GM23338 (cell line): ENCODE measurements around the gene CYGB. TPM values are rescaled to one million over a fixed set of nuclear protein-coding genes. Genes with fewer than 3 reads are reported as not detected.
"Not testable (repeated sequence)": the region's sequence is repeated elsewhere in the genome, so short reads cannot be mapped to it uniquely, and the experiment has no call there.

Experiments
- ATAC-seq: fragments of 200-7000 bp; cut with Tn5 transposase; 3 replicates; pipeline ENCODE4 v1.9.1; 2020
- DNase-seq: peaks from one replicate; pipeline ENCODE4 v3.0.0-alpha.2; 2015; ENCODE audit warnings: low spot score
- H2AFZ ChIP-seq: fragments of 200-600 bp; sonication (generic); 2 replicates; pipeline ENCODE4 v1.8.0; 2016; ENCODE audit warnings: antibody characterized with exemption, mild to moderate bottlenecking, moderate library complexity
- H3F3A ChIP-seq: fragments of 200-600 bp; sonication (generic); replicated peaks from 2 replicates; pipeline ENCODE4 v1.8.0; 2017; ENCODE audit warnings: antibody characterized with exemption, mixed run types, low read depth
- H3K27ac ChIP-seq: fragments of 200-600 bp; sonication (generic); 2 replicates; pipeline ENCODE4 v1.6.1; 2016; ENCODE audit warnings: low read depth
- H3K27me3 ChIP-seq: fragments of 200-600 bp; sonication (generic); 2 replicates; pipeline ENCODE4 v1.8.0; 2016; ENCODE audit warnings: mild to moderate bottlenecking, mixed run types, moderate library complexity; ENCODE audit not compliant: insufficient read depth
- H3K36me3 ChIP-seq: fragments of 200-600 bp; sonication (generic); 2 replicates; pipeline ENCODE4 v1.8.0; 2016; ENCODE audit warnings: mild to moderate bottlenecking; ENCODE audit not compliant: insufficient read depth
- H3K4me1 ChIP-seq: fragments of 200-600 bp; sonication (generic); 2 replicates; pipeline ENCODE4 v1.8.0; 2016; ENCODE audit warnings: mild to moderate bottlenecking, moderate library complexity; ENCODE audit not compliant: insufficient read depth
- H3K4me2 ChIP-seq: fragments of 200-600 bp; sonication (generic); 2 replicates; pipeline ENCODE4 v1.7.1; 2017; ENCODE audit warnings: mixed run types
- H3K4me3 ChIP-seq: fragments of 200-600 bp; sonication (generic); 2 replicates; pipeline ENCODE4 v1.6.1; 2016; ENCODE audit warnings: mixed run types
- H3K79me2 ChIP-seq: fragments of 200-600 bp; sonication (generic); replicated peaks from 2 replicates; pipeline ENCODE4 v1.8.0; 2017; ENCODE audit warnings: mild to moderate bottlenecking; ENCODE audit not compliant: insufficient read depth
- H3K9me2 ChIP-seq: fragments of 200-600 bp; sonication (generic); 2 replicates; pipeline ENCODE4 v1.8.0; 2017; ENCODE audit not compliant: insufficient read depth
- H4K20me1 ChIP-seq: fragments of 200-600 bp; sonication (generic); replicated peaks from 2 replicates; pipeline ENCODE4 v1.8.0; 2017; ENCODE audit warnings: mild to moderate bottlenecking; ENCODE audit not compliant: insufficient read depth
- H3K27ac Mint-ChIP-seq: 2 replicates; pipeline ENCODE4 v1.8.0; 2020; ENCODE audit warnings: inconsistent platforms, mild to moderate bottlenecking, moderate library complexity, mixed read lengths
- H3K27me3 Mint-ChIP-seq: 3 replicates; pipeline ENCODE4 v1.8.0; 2022; ENCODE audit warnings: low read depth, mild to moderate bottlenecking, moderate library complexity, mixed read lengths, inconsistent platforms; ENCODE audit not compliant: insufficient read depth, poor library complexity
- H3K36me3 Mint-ChIP-seq: 3 replicates; pipeline ENCODE4 v1.8.0; 2021; ENCODE audit warnings: low read depth, mild to moderate bottlenecking, inconsistent platforms, moderate library complexity, mixed read lengths
- H3K4me1 Mint-ChIP-seq: 3 replicates; pipeline ENCODE4 v1.8.0; 2020; ENCODE audit warnings: mild to moderate bottlenecking, inconsistent platforms, mixed read lengths
- H3K4me3 Mint-ChIP-seq: 3 replicates; pipeline ENCODE4 v1.8.0; 2021; ENCODE audit warnings: moderate library complexity, mild to moderate bottlenecking, inconsistent platforms, mixed read lengths
- H3K9me3 Mint-ChIP-seq: 3 replicates; pipeline ENCODE4 v1.8.0; 2020; ENCODE audit warnings: moderate library complexity, mild to moderate bottlenecking, inconsistent platforms, mixed read lengths
- CREB1 ChIP-seq: fragments of 250-450 bp; sonication (Bioruptor Pico); IDR thresholded peaks from 2 replicates; pipeline ENCODE4 v1.5.0; 2020; ENCODE audit warnings: low read depth, mild to moderate bottlenecking, moderate library complexity
- EZH2 ChIP-seq: fragments of 200-600 bp; sonication (generic); IDR thresholded peaks from one replicate; pipeline ENCODE4 v1.8.0; 2017; ENCODE audit warnings: antibody characterized with exemption, mild to moderate bottlenecking, low read depth; ENCODE audit not compliant: unreplicated experiment
- EZH2phosphoT487 ChIP-seq: fragments of 200-600 bp; sonication (generic); IDR thresholded peaks from one replicate; pipeline ENCODE4 v1.8.1; 2018; ENCODE audit warnings: antibody characterized with exemption; ENCODE audit not compliant: unreplicated experiment
- POLR2AphosphoS5 ChIP-seq: IDR thresholded peaks from 2 replicates; pipeline ENCODE4 v1.6.1; 2016; ENCODE audit warnings: antibody characterized with exemption, low read depth
- ZNF331 ChIP-seq: fragments of 250-450 bp; sonication (Bioruptor Pico); IDR thresholded peaks from 2 replicates; pipeline ENCODE4 v1.5.0; 2020; ENCODE audit warnings: low read depth, mild to moderate bottlenecking, moderate library complexity
- polyA plus RNA-seq: library from polyadenylated mRNA; unstranded; fragments of >200 nt; fragmentation: Nextera tagmentation; extraction: Ambion mirVana; gene quantifications from 2 replicates; pipeline ENCODE4 v1.2.1, GENCODE V29; 2016
- total RNA-seq: library from RNA; depleted of rRNA; stranded (reverse); fragments of >200 nt; shearing (Covaris generic); gene quantifications from 2 replicates; pipeline ENCODE4 v1.2.3, GENCODE V29; 2014
- TF ChIP-seq, protein P1 (sequence below): IDR thresholded peaks from 2 replicates; pipeline ENCODE4 v1.6.1; 2016; ENCODE audit warnings: antibody characterized with exemption
- TF ChIP-seq, protein P2 (sequence below), 2 experiments: fragments of 200-600 bp in 1 of 2; sonication (generic) in 1 of 2; conservative IDR thresholded peaks; 2 replicates each; pipeline versions ENCODE4 v1.5.1 to v1.6.1; 2016 to 2017; ENCODE audit warnings: antibody characterized with exemption in 2 of 2, low read depth in 2 of 2, mild to moderate bottlenecking in 2 of 2, moderate library complexity in 1 of 2

Gene CYGB
- total and polyA plus RNA-seq, 2 experiments from 2014 or later = 1.2 to 1.7 TPM

- H3K36me3 Mint-ChIP-seq, H3K27ac ChIP-seq, H3K79me2 ChIP-seq, H4K20me1 ChIP-seq, H3K4me3 Mint-ChIP-seq, H3K4me2 ChIP-seq, DNase-seq, ATAC-seq, H3K36me3 ChIP-seq, H2AFZ ChIP-seq, H3K4me1 ChIP-seq, H3K9me2 ChIP-seq, H3K9me3 Mint-ChIP-seq, H3K27me3 ChIP-seq, H3K4me3 ChIP-seq, H3F3A ChIP-seq, H3K27ac Mint-ChIP-seq, H3K4me1 Mint-ChIP-seq: not testable (repeated sequence)
- H3K27me3 Mint-ChIP-seq = peaks cover 10% of the 10 kb centered on the region
Observed at GRCh38 chr17:76514355-76514754, 23.2 kb downstream of the CYGB start.

GRCh38 chr17:76513306-76513692 is 24.2 kb downstream of the CYGB start:
- Histone ChIP-seq H3K79me2 (no peaks in the 10 kb centered on the region), H3K4me2 (no peak overlapping the region), H3K27me3 (no peaks in the 10 kb centered on the region), H3K4me1 (no peaks in the 10 kb centered on the region), H3K27ac (no peak overlapping the region), H4K20me1 (no peaks in the 10 kb centered on the region), H3K36me3 (no peaks in the 10 kb centered on the region), H3K4me3 (no peak overlapping the region), H2AFZ (no peak overlapping the region), H3F3A (no peaks in the 10 kb centered on the region), H3K9me2 (peaks cover 2% of the 10 kb centered on the region; the same call in 1 of the 2 replicates)
- H3K9me3 Mint-ChIP-seq = no peaks in the 10 kb centered on the region
- peaks cover 8% of the 10 kb centered on the region for H3K27me3 Mint-ChIP-seq
- H3K36me3 Mint-ChIP-seq = no peaks in the 10 kb centered on the region
- H3K27ac Mint-ChIP-seq = no peak overlapping the region
- no peak for ATAC-seq
- H3K4me3 Mint-ChIP-seq = no peak overlapping the region
- H3K4me1 Mint-ChIP-seq = no peaks in the 10 kb centered on the region; the same call in 2 of the 3 replicates
- DNase-seq = no peak
- TF ChIP-seq EZH2phosphoT487 = no peak

DNA sequence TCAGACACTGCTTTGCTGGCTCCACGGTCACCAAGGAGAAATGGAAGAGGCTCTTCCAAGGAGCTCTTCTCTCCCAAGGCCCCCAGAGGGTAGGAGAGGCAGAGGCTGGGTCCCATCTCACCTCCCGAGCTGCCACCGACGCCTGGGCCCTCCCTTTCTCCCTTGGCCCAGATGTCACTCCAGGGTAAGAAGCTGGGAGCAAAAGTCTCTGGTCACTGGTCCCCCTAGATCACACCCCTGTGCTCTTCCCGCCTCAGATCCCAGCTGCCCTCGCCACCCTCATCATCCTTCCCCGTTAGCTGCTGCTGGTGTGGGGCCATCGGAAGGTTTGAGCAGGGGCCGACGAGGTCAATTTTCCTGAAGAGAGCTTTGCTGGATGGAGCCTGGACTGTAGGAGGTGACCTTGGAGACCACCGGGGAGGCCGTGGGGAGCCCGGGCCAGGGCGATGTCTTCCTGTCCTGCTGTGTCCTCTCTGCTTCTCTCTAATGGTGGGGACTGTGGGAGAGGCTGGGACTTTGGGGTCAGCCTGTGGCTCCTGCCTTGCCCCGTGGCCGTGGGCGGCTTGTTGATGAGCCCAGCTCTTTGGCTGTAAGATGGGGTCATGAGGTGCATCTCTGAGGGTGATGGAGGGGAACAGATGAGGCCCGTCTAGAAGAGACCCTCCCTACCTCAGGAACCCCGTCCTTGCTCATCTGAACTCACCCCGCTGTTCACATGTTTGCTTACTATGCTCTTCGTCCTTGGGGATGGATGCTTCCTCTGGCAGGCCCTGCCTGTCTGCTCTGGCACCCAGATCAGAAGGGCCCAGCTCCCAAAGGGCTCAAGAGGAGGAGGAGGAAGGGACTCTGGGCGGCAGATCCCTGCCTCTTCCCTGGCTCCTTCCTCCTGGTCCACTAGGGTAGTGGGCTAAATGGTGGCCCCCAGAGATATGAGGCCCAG is 24.9 kb downstream of the CYGB start:
- Histone ChIP-seq H3K79me2 (no peaks in the 10 kb centered on the region), H3K4me1 (no peaks in the 10 kb centered on the region), H3K4me3 (no peak overlapping the region), H3F3A (no peaks in the 10 kb centered on the region), H3K36me3 (no peaks in the 10 kb centered on the region), H3K9me2 (no peaks in the 10 kb centered on the region), H2AFZ (no peak overlapping the region), H4K20me1 (no peaks in the 10 kb centered on the region), H3K27me3 (no peaks in the 10 kb centered on the region), H3K27ac (no peak overlapping the region), H3K4me2 (no peak overlapping the region)
- Mint-ChIP-seq H3K27me3 (peaks cover 5% of the 10 kb centered on the region), H3K27ac (no peak overlapping the region), H3K36me3 (no peaks in the 10 kb centered on the region), H3K9me3 (no peaks in the 10 kb centered on the region), H3K4me1 (no peaks in the 10 kb centered on the region; the same call in 2 of the 3 replicates), H3K4me3 (no peak overlapping the region)
- ATAC-seq (no peak), DNase-seq (no peak)
- no peak for TF ChIP-seq EZH2
- TF ChIP-seq, protein P1, sequence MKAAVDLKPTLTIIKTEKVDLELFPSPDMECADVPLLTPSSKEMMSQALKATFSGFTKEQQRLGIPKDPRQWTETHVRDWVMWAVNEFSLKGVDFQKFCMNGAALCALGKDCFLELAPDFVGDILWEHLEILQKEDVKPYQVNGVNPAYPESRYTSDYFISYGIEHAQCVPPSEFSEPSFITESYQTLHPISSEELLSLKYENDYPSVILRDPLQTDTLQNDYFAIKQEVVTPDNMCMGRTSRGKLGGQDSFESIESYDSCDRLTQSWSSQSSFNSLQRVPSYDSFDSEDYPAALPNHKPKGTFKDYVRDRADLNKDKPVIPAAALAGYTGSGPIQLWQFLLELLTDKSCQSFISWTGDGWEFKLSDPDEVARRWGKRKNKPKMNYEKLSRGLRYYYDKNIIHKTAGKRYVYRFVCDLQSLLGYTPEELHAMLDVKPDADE = no peak
- TF ChIP-seq ZNF331 (CRISPR knock-in tag) = no peak
- no peak for TF ChIP-seq POLR2AphosphoS5
- no peak for TF ChIP-seq CREB1
- TF ChIP-seq, protein P2, sequence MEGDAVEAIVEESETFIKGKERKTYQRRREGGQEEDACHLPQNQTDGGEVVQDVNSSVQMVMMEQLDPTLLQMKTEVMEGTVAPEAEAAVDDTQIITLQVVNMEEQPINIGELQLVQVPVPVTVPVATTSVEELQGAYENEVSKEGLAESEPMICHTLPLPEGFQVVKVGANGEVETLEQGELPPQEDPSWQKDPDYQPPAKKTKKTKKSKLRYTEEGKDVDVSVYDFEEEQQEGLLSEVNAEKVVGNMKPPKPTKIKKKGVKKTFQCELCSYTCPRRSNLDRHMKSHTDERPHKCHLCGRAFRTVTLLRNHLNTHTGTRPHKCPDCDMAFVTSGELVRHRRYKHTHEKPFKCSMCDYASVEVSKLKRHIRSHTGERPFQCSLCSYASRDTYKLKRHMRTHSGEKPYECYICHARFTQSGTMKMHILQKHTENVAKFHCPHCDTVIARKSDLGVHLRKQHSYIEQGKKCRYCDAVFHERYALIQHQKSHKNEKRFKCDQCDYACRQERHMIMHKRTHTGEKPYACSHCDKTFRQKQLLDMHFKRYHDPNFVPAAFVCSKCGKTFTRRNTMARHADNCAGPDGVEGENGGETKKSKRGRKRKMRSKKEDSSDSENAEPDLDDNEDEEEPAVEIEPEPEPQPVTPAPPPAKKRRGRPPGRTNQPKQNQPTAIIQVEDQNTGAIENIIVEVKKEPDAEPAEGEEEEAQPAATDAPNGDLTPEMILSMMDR (conservative IDR thresholded peaks at IDR 0.05; ENCODE audit: low read depth in 2 of 2) = no peak
